GM23248 (cell line): ENCODE data around the gene CCDC141. TPM values are rescaled to one million over a fixed set of nuclear protein-coding genes. Genes with fewer than 3 reads are reported as not detected.
"Not testable (repeated sequence)": the region's sequence is repeated elsewhere in the genome, so short reads cannot be mapped to it uniquely, and the experiment has no call there.

Experiments
- DNase-seq: peaks from one replicate; pipeline ENCODE4 v3.0.0-alpha.2; 2015
- H2AFZ ChIP-seq: fragments of 200-600 bp; sonication (generic); 2 replicates; pipeline ENCODE4 v1.6.1; 2016; ENCODE audit warnings: antibody characterized with exemption
- H3F3A ChIP-seq: fragments of 200-600 bp; sonication (generic); 2 replicates; pipeline ENCODE4 v1.6.1; 2016; ENCODE audit warnings: mild to moderate bottlenecking, antibody characterized with exemption, mixed run types; ENCODE audit not compliant: insufficient read depth
- H3K27ac ChIP-seq: fragments of 200-600 bp; sonication (generic); 2 replicates; pipeline ENCODE4 v1.5.1; 2016; ENCODE audit warnings: mild to moderate bottlenecking
- H3K27me3 ChIP-seq: fragments of 200-600 bp; sonication (generic); replicated peaks from 2 replicates; pipeline ENCODE4 v1.6.1; 2016; ENCODE audit warnings: mild to moderate bottlenecking; ENCODE audit not compliant: insufficient read depth
- H3K36me3 ChIP-seq: fragments of 200-600 bp; sonication (generic); 2 replicates; pipeline ENCODE4 v1.6.1; 2016; ENCODE audit warnings: low read depth, mild to moderate bottlenecking
- H3K4me1 ChIP-seq: fragments of 200-600 bp; sonication (generic); 2 replicates; pipeline ENCODE4 v1.6.1; 2016; ENCODE audit warnings: mild to moderate bottlenecking; ENCODE audit not compliant: insufficient read depth
- H3K4me2 ChIP-seq: fragments of 200-600 bp; sonication (generic); one replicate; pipeline ENCODE4 v1.6.1; 2016; ENCODE audit warnings: mild to moderate bottlenecking; ENCODE audit not compliant: unreplicated experiment
- H3K4me3 ChIP-seq: fragments of 200-600 bp; sonication (generic); 2 replicates; pipeline ENCODE4 v1.5.1; 2016; ENCODE audit warnings: mild to moderate bottlenecking
- H3K79me2 ChIP-seq: fragments of 200-600 bp; sonication (generic); 2 replicates; pipeline ENCODE4 v1.6.1; 2016; ENCODE audit warnings: mild to moderate bottlenecking; ENCODE audit not compliant: insufficient read depth
- H3K9ac ChIP-seq: fragments of 200-600 bp; sonication (generic); 2 replicates; pipeline ENCODE4 v1.6.1; 2016; ENCODE audit warnings: mild to moderate bottlenecking
- H3K9me2 ChIP-seq: fragments of 200-600 bp; sonication (generic); 2 replicates; pipeline ENCODE4 v1.6.1; 2016; ENCODE audit warnings: mixed run types, mild to moderate bottlenecking, moderate library complexity; ENCODE audit not compliant: insufficient read depth
- H3K9me3 ChIP-seq: fragments of 200-600 bp; sonication (generic); one replicate; pipeline ENCODE4 v1.6.1; 2017; ENCODE audit warnings: low read depth
- H4K20me1 ChIP-seq: fragments of 200-600 bp; sonication (generic); 2 replicates; pipeline ENCODE4 v1.6.0; 2016; ENCODE audit not compliant: insufficient read depth
- EZH2 ChIP-seq: fragments of 200-600 bp; sonication (generic); IDR thresholded peaks from 2 replicates; pipeline ENCODE4 v1.6.1; 2018; ENCODE audit warnings: antibody characterized with exemption, mild to moderate bottlenecking; ENCODE audit not compliant: insufficient read depth, poor library complexity, severe bottlenecking
- EZH2phosphoT487 ChIP-seq: fragments of 200-600 bp; sonication (generic); IDR thresholded peaks from 2 replicates; pipeline ENCODE4 v1.6.1; 2018; ENCODE audit warnings: antibody characterized with exemption, moderate library complexity, mild to moderate bottlenecking, low read depth; ENCODE audit not compliant: insufficient read depth
- WGBS, 2 experiments: methylation state at CpG; one replicate each; pipeline ENCODE4 v1.1.6; 2015 to 2017; ENCODE audit warnings: low lambda C conversion rate in 2 of 2, low coverage in 1 of 2; ENCODE audit errors: missing lambda C conversion rate in 2 of 2; 5-methylcytosine and 5-hydroxymethylcytosine counted together
- in situ Hi-C: fragments of 300-500 bp; cut with MboI; formaldehyde crosslinking; loops from 2 replicates; pipeline ENCODE4 v1.15.0; 2020
- polyA plus RNA-seq: library from polyadenylated mRNA; unstranded; fragments of >200 nt; fragmentation: Nextera tagmentation; extraction: Ambion mirVana; gene quantifications from 2 replicates; pipeline ENCODE4 v1.2.1, GENCODE V29; 2016
- total RNA-seq: library from RNA; depleted of rRNA; stranded (reverse); fragments of >200 nt; shearing (Covaris generic); gene quantifications from 2 replicates; pipeline ENCODE4 v1.2.3, GENCODE V29; 2014

Gene CCDC141
- total and polyA plus RNA-seq, 2 experiments from 2014 or later = not detected

- Histone ChIP-seq H3K27me3 (no peaks in the 10 kb centered on the region), H3K4me2 (no peak overlapping the region), H3K4me3 (no peak overlapping the region), H4K20me1 (no peaks in the 10 kb centered on the region), H3K4me1 (no peaks in the 10 kb centered on the region), H3K9ac (no peak overlapping the region), H3K27ac (no peak overlapping the region), H3K36me3 (no peaks in the 10 kb centered on the region), H2AFZ (no peak overlapping the region), H3K9me2 (no peaks in the 10 kb centered on the region), H3F3A (no peaks in the 10 kb centered on the region), H3K79me2 (no peaks in the 10 kb centered on the region), H3K9me3 (no peaks in the 10 kb centered on the region)
- WGBS, 2 experiments = 55 to 64% methylated on average over 2 of the region's 2 CpGs
- in situ Hi-C loops = no loop called here
- no peak for DNase-seq
- TF ChIP-seq EZH2phosphoT487 = no peak
- no peak for TF ChIP-seq EZH2
Measured at GRCh38 chr2:179059026-179059700, 9.2 kb upstream of the CCDC141 start.

- Histone ChIP-seq H3K4me1 (no peaks in the 10 kb centered on the region), H3K4me3 (no peak overlapping the region), H3K27me3 (no peaks in the 10 kb centered on the region), H2AFZ (no peak overlapping the region), H3K9me3 (no peaks in the 10 kb centered on the region), H3K9ac (no peak overlapping the region), H3K4me2 (no peak overlapping the region), H3K79me2 (no peaks in the 10 kb centered on the region), H4K20me1 (no peaks in the 10 kb centered on the region), H3K36me3 (no peaks in the 10 kb centered on the region), H3K27ac (no peak overlapping the region), H3K9me2 (no peaks in the 10 kb centered on the region), H3F3A (no peaks in the 10 kb centered on the region)
- TF ChIP-seq EZH2phosphoT487 = no peak
- no peak for TF ChIP-seq EZH2
- WGBS, 2 experiments = 44 to 48% methylated on average over 5 of the region's 5 CpGs
- in situ Hi-C loops = no loop called here
- no peak for DNase-seq
Measured at GRCh38 chr2:179057737-179058136, 7.8 kb upstream of the CCDC141 start.

- in situ Hi-C loops, H3K4me3 ChIP-seq, H3K4me1 ChIP-seq, DNase-seq, H2AFZ ChIP-seq, H3K79me2 ChIP-seq, H3K36me3 ChIP-seq, H4K20me1 ChIP-seq, H3F3A ChIP-seq, H3K9me2 ChIP-seq, H3K9me3 ChIP-seq, H3K4me2 ChIP-seq, H3K9ac ChIP-seq, H3K27me3 ChIP-seq, H3K27ac ChIP-seq: not testable (repeated sequence)
- WGBS, 2 experiments = 30 to 38% methylated on average over 3 of the region's 3 CpGs
Measured at GRCh38 chr2:179053568-179053967, 3.6 kb upstream of the CCDC141 start.

- Histone ChIP-seq H3K4me3 (no peak overlapping the region), H3K9me3 (no peaks in the 10 kb centered on the region), H3K9ac (no peak overlapping the region), H3K36me3 (no peaks in the 10 kb centered on the region), H3K79me2 (no peaks in the 10 kb centered on the region), H3K27me3 (no peaks in the 10 kb centered on the region), H3K9me2 (no peaks in the 10 kb centered on the region), H3K4me2 (no peak overlapping the region), H2AFZ (no peak overlapping the region), H4K20me1 (no peaks in the 10 kb centered on the region), H3F3A (no peaks in the 10 kb centered on the region), H3K27ac (no peak overlapping the region), H3K4me1 (no peaks in the 10 kb centered on the region)
- 6 to 14% methylated on average over 4 of the region's 4 CpGs for WGBS, 2 experiments
- in situ Hi-C loops = no loop called here
- TF ChIP-seq EZH2 (no peak), EZH2phosphoT487 (no peak)
- DNase-seq = no peak
Measured at GRCh38 chr2:179051250-179051649, 1.3 kb upstream of the CCDC141 start.

GRCh38 chr2:179050755-179051154 lies 818 bp upstream of the CCDC141 start:
- Histone ChIP-seq H3K27ac (no peak overlapping the region), H4K20me1 (no peaks in the 10 kb centered on the region), H3K36me3 (no peaks in the 10 kb centered on the region), H3F3A (no peaks in the 10 kb centered on the region), H3K9me3 (no peaks in the 10 kb centered on the region), H3K27me3 (no peaks in the 10 kb centered on the region), H3K4me3 (no peak overlapping the region), H3K9me2 (no peaks in the 10 kb centered on the region), H3K79me2 (no peaks in the 10 kb centered on the region), H2AFZ (no peak overlapping the region), H3K9ac (no peak overlapping the region), H3K4me1 (no peaks in the 10 kb centered on the region), H3K4me2 (no peak overlapping the region)
- no peak for DNase-seq
- no peak for TF ChIP-seq EZH2phosphoT487
- no peak for TF ChIP-seq EZH2
- in situ Hi-C loops = no loop called here
